Vagina (tissue), 2 donors: ENCODE data around the gene SPRY1. TPM values are rescaled to one million over a fixed set of nuclear protein-coding genes. Genes with fewer than 3 reads are reported as not detected.

ENCODE experiments used
- DNase-seq, 2 donors: peaks; one replicate each; pipeline ENCODE4 v3.0.0-alpha.2; 2017; ENCODE audit errors: extremely low spot score in 2 of 2
- H3K27ac ChIP-seq: fragments of 200-600 bp; sonication (generic); one replicate; pipeline ENCODE4 v1.5.1; 2019
- H3K27me3 ChIP-seq: fragments of 200-600 bp; sonication (generic); one replicate; pipeline ENCODE4 v1.5.1; 2019
- H3K36me3 ChIP-seq, 2 donors: fragments of 200-600 bp; sonication (generic); one replicate each; pipeline ENCODE4 v1.5.1; 2017 to 2019
- H3K4me1 ChIP-seq: fragments of 200-600 bp; sonication (generic); one replicate; pipeline ENCODE4 v1.5.1; 2019
- H3K4me3 ChIP-seq, 2 donors: fragments of 200-600 bp; sonication (generic); 1 replicate in 1 of 2; 2 replicates in 1 of 2; pipeline ENCODE4 v1.5.1; 2016 to 2019
- H3K9me3 ChIP-seq: fragments of 200-600 bp; sonication (generic); one replicate; pipeline ENCODE4 v1.5.1; 2019
- POLR2A ChIP-seq, 2 donors: fragments of 450-650 bp; IDR thresholded peaks; one replicate each; pipeline ENCODE4 v1.6.1; 2017; ENCODE audit warnings: antibody characterized with exemption in 2 of 2, mild to moderate bottlenecking in 2 of 2, moderate library complexity in 2 of 2
- POLR2AphosphoS5 ChIP-seq, 2 donors: sonication (generic); formaldehyde crosslinking; IDR thresholded peaks; one replicate each; pipeline ENCODE4 v1.9.0; 2017; ENCODE audit warnings: antibody characterized with exemption in 2 of 2, mild to moderate bottlenecking in 2 of 2, low read depth in 1 of 2; ENCODE audit not compliant: insufficient read depth in 1 of 2
- intact Hi-C: fragments of 100-400 bp; cut with DNase I; formaldehyde crosslinking; loops from one replicate; pipeline ENCODE4 v1.15.1; 2023
- total RNA-seq: library from RNA; depleted of rRNA; stranded (reverse); fragments of >200 nt; gene quantifications from one replicate; pipeline ENCODE4 v1.2.3, GENCODE V29; 2016
- TF ChIP-seq, protein P1 (sequence below), 3 experiments: fragments of 450-650 bp in 2 of 3; fragments of 200-600 bp in 1 of 3; sonication (generic) in 1 of 3; IDR thresholded peaks; one replicate each; pipeline ENCODE4 v1.5.1; 2017 to 2019; ENCODE audit warnings: antibody characterized with exemption in 3 of 3, mild to moderate bottlenecking in 2 of 3, moderate library complexity in 2 of 3

Gene SPRY1
- total RNA-seq, 1 donor from 2014 or later: 185 TPM

DNA sequence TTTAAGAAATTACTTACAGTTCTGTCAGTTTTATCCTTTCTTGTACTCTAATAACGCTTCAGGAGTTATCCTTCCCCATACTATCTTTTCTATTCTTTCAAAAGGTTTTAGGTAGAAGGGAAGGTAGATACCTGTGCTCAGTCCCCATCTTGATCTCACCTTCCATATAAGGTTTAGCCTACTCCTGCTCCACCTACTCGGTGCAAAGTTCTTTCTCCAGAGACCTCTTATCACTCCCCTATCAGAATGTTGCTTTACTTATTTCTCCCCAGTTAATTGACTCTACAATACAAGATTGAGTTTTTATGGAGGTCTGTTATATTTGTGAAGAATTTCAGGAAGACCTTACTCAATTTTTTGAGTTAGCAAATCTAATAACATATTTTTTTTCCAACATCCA is 33.9 kb downstream of the SPRY1 start:
- Histone ChIP-seq H3K27me3 (no peaks in the 10 kb centered on the region), H3K36me3 (no peaks in the 10 kb centered on the region), H3K4me1 (no peaks in the 10 kb centered on the region), H3K27ac (no peak overlapping the region), H3K9me3 (no peaks in the 10 kb centered on the region), H3K4me3 (no peak overlapping the region)
- intact Hi-C loops: no loop called here
- DNase-seq: no peak
- TF ChIP-seq POLR2A (IDR thresholded peaks at IDR 0.05) (no peak), POLR2AphosphoS5 (IDR thresholded peaks at IDR 0.05; ENCODE audit: insufficient read depth in 1 of 2, low read depth in 1 of 2) (no peak)

DNA sequence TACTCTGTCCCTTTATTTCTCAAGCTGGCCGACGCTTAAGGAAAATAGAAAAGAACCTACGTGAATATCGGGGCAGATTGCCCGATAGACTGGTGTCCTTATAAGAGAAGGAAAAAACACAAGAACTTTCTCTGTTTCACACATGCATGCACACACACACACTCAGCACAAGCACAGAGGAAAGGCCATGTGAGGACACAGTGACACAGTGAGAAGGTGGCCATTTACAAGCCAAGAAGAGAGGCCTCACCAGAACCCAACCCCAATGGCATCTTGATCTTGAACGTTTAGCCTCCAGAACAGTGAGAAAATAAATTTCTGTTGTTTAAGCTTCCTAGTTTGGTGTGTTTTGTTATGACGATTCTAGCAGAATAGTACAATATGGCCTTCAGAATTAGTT is 37.0 kb downstream of the SPRY1 start:
- Histone ChIP-seq H3K27ac (no peak overlapping the region), H3K4me1 (no peaks in the 10 kb centered on the region), H3K36me3 (no peaks in the 10 kb centered on the region), H3K9me3 (no peaks in the 10 kb centered on the region), H3K27me3 (no peaks in the 10 kb centered on the region), H3K4me3 (no peak overlapping the region)
- no peak for DNase-seq
- intact Hi-C loops: no loop called here
- no peak for TF ChIP-seq POLR2AphosphoS5 (IDR thresholded peaks at IDR 0.05; ENCODE audit: insufficient read depth in 1 of 2, low read depth in 1 of 2)
- TF ChIP-seq, protein P1, sequence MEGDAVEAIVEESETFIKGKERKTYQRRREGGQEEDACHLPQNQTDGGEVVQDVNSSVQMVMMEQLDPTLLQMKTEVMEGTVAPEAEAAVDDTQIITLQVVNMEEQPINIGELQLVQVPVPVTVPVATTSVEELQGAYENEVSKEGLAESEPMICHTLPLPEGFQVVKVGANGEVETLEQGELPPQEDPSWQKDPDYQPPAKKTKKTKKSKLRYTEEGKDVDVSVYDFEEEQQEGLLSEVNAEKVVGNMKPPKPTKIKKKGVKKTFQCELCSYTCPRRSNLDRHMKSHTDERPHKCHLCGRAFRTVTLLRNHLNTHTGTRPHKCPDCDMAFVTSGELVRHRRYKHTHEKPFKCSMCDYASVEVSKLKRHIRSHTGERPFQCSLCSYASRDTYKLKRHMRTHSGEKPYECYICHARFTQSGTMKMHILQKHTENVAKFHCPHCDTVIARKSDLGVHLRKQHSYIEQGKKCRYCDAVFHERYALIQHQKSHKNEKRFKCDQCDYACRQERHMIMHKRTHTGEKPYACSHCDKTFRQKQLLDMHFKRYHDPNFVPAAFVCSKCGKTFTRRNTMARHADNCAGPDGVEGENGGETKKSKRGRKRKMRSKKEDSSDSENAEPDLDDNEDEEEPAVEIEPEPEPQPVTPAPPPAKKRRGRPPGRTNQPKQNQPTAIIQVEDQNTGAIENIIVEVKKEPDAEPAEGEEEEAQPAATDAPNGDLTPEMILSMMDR (IDR thresholded peaks at IDR 0.05): no peak
- no peak for TF ChIP-seq POLR2A (IDR thresholded peaks at IDR 0.05)

DNA sequence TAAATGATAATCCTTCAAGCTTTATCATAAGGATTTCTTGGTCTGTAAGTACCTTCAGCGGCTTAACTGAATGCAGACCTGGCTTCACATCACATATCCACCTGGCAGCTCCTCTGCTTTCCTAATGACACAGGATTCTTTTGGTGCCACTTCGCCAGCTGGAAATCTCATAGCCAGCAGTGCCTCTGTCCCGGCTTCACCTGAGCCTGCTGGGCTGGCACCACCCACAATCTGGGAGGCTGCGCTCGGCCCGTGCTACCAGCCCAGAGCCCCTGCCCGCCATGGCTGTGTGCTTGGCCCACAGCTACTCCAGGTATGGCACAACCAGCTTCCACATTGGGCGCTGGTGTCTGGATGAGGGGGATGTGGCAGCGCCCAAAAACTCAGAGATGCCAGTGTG is 37.4 kb downstream of the SPRY1 start:
- Histone ChIP-seq H3K36me3 (no peaks in the 10 kb centered on the region), H3K27me3 (no peaks in the 10 kb centered on the region), H3K4me3 (no peak overlapping the region), H3K27ac (no peak overlapping the region), H3K4me1 (no peaks in the 10 kb centered on the region), H3K9me3 (no peaks in the 10 kb centered on the region)
- intact Hi-C loops: no loop called here
- no peak for DNase-seq
- TF ChIP-seq POLR2AphosphoS5 (IDR thresholded peaks at IDR 0.05; ENCODE audit: insufficient read depth in 1 of 2, low read depth in 1 of 2): no peak
- TF ChIP-seq, protein P1 (IDR thresholded peaks at IDR 0.05): no peak
- no peak for TF ChIP-seq POLR2A (IDR thresholded peaks at IDR 0.05)

DNA sequence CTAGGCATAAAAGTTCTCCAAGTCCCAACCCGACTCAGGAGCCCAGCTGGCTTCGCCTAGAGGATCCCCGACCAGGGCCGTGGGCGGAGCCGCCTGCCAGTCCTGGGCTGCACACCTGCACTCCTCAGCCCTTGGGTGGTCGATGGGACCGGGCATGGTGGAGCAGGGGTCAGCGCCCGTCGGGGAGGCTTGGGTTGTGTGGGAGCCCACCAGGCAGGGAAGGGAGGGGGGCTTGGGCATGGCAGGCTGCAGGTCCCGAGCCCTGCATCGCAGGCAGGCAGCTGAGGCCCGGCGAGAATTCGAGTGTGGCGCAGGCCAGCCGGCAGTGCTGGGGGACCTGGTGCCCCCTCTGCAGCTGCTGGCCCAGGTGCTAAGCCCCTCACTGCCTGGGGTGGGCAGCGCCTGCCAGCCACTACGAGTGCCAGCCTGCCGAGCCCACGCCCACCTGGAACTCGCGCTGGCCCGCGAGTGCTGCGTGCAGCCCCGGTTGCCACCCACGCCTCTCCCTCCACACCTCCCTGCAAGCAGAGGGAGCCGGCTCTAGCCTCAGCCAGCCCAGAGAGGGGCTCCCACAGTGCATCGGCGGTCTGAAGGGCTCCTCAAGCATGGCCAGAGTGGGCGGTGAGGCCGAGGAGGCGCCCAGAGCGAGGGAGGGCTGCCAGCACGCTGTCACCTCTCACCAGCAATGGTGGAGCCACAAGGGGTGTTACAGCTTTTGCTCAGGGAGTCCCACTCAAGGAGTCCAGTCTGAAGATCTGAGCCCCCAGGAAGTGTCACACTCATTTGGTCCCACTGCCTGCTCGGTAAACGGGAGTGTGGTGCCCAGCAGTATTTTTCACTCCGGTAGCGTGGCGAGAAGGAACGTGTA is 38.9 kb downstream of the SPRY1 start:
- Histone ChIP-seq H3K4me1 (no peaks in the 10 kb centered on the region), H3K36me3 (no peaks in the 10 kb centered on the region), H3K4me3 (no peak overlapping the region), H3K27me3 (no peaks in the 10 kb centered on the region), H3K9me3 (no peaks in the 10 kb centered on the region), H3K27ac (no peak overlapping the region)
- DNase-seq: no peak
- intact Hi-C loops: no loop called here
- TF ChIP-seq POLR2A (IDR thresholded peaks at IDR 0.05) (no peak), POLR2AphosphoS5 (IDR thresholded peaks at IDR 0.05; ENCODE audit: insufficient read depth in 1 of 2, low read depth in 1 of 2) (no peak)
- TF ChIP-seq, protein P1 (IDR thresholded peaks at IDR 0.05): no peak

DNA sequence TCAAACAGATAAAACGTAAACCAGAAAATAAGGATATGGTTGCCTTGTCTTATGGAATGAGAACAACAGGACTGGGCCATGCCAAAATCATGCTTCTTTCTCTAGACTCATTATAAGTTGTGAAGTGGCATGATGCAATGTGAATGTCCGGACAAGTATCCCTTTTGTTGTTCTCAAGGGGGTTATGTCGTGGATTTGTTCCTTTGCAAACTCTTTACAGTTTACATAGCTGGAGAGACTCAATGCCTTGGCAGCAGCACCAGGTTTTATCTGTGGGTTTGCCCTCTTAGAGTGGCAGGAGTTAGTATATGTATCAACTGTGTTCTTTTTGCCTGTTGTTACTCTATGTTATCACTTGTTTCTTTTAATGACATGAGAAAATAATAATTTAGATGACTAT is 41.4 kb downstream of the SPRY1 start:
- intact Hi-C loops: no loop called here
- no peak for DNase-seq
- no peaks in the 10 kb centered on the region for H3K4me1 ChIP-seq
- H3K9me3 ChIP-seq: no peaks in the 10 kb centered on the region
- H3K36me3 ChIP-seq: no peaks in the 10 kb centered on the region
- TF ChIP-seq POLR2AphosphoS5 (IDR thresholded peaks at IDR 0.05; ENCODE audit: insufficient read depth in 1 of 2, low read depth in 1 of 2) (no peak), POLR2A (IDR thresholded peaks at IDR 0.05) (no peak)
- TF ChIP-seq, protein P1 (IDR thresholded peaks at IDR 0.05): no peak
- H3K4me3 ChIP-seq: no peak overlapping the region
- no peak overlapping the region for H3K27ac ChIP-seq
- no peaks in the 10 kb centered on the region for H3K27me3 ChIP-seq
